CD4-positive, alpha-beta T cell treated with Interleukin-15 for 4 hours (primary cell): ENCODE measurements around the gene SOCS3.
A peak's percentile ranks its signal among the peaks of the same experiment; 100 is the strongest.
"Not testable (repeated sequence)": the region's sequence is repeated elsewhere in the genome, so short reads cannot be mapped to it uniquely, and the experiment has no call there.

Experiments
- DNase-seq: peaks from one replicate; pipeline ENCODE4 v3.0.0-alpha.2; 2020; ENCODE audit warnings: low spot score

SOCS3 gene

DNA sequence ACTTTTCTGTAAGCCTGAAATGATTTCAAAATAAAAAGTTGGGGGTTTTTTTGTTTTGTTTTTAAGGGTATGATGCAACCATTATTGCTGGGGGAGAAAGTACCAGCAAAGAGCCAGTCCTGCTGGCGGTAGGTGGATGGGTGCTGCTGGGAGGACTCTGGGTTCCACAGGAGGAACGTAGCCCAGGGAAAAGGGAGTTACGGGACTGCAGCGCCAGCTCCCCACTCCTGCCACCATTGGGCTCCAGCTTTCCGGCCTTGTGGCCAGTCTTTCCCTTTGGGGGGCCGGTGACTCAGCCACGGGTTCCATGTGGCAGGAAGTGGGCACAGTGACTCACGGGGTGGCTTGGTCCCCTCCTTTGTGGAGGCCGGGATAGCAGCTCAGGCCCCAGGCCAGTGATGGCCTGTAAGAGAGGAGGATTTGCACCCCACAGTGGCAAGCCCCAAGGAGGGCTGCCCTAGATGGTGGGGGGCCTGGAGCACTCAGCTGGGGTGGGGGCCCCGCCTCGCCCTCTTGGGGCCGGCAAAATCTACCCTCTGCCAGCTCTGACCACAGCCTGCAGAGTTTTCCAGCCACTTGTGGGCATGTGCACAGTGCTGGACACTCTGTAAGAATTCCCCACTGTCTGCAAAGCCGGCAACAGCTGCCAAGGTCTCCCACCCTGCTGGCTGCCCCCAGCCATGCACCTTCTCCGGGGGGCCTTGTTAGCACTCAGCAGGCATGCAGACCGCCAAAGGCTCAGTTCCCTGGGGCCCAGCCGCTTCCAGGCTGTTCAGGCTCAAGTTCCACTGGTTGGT lies 30.4 kb downstream of the SOCS3 start:
- DNase-seq, result peak; percentile 33

DNA sequence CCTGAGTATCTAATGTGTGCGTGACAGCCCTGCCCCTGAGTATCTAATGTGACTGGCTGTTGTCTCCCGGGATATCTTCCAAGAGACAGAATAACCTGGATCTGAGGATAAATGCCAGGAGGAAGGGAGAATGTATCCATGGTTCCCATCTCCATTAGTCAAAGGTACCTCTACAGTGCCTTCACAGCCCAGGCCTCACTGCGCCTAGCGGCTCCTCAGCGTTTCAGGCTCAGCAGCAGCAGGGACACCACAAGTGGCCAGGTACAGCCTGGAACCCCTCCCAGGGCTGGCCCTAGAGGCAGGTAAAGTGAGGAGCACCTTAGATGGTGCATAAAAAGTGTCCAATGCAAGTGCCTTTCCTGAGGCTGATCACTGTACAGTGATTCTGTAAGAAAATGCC lies 32.0 kb downstream of the SOCS3 start:
- DNase-seq, result no peak

DNA sequence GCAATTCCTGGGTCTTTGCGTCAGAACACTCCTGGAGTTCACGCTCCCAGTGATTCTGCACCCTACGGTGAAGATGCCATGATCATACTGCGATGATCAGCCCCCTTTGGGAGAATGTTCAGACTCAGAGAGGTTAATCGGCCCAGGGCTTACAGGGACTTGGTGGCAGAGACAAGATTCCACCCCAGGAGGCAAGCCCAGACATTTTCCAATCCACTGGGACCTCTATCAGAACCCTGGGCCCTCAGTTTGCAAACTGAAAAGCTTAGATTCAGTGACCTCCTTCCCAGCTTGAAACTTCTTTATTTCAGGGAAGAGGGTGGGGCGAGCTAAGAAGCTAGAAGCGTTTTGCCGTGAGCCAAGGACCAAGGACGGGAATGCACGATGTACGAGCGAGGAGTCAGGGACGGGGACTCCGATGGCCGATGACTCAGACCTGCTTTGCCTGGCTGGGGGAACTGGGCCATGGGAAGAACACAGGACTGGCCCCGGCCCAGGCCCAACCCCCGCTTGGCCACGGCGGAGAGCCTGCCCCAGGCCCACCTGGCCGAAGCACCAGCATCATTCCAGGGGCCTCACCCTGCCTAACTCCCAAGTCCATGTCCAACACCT lies 34.7 kb downstream of the SOCS3 start:
- no peak for DNase-seq

DNA sequence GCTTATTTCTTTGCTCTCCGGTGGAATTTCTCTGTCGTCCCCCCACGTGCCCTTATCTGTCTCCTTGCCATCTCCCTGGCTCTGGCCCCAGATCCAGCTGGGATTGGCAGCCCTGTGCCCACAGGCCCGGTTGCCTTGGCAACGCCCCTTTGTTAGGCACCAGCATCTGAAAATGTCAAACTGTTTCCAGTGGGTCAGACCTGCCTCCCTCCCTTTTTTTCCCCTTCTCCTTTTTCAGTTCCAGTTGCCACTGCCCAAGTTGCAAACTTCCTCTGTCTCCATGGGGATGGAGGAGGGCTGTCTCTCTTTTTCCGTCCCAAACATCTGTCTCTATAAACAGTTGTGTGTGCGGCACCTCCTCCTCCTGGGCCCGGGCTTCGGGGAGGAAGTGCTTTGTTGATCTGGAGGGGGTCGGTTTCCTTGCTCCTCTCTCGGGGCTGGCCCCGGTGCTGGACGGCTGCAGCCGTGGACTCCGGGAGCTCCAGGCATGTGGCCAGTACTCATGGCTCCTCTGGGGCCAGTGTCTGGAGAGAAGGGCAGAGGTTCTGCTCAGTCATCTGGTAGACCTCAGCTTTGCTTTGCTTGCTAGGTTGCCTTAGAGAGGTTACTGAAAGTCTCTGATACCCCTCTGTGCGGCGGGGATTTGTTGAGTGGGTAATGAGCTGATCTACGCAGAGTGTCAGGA lies 35.3 kb downstream of the SOCS3 start:
- DNase-seq, result peak; percentile 23

DNA sequence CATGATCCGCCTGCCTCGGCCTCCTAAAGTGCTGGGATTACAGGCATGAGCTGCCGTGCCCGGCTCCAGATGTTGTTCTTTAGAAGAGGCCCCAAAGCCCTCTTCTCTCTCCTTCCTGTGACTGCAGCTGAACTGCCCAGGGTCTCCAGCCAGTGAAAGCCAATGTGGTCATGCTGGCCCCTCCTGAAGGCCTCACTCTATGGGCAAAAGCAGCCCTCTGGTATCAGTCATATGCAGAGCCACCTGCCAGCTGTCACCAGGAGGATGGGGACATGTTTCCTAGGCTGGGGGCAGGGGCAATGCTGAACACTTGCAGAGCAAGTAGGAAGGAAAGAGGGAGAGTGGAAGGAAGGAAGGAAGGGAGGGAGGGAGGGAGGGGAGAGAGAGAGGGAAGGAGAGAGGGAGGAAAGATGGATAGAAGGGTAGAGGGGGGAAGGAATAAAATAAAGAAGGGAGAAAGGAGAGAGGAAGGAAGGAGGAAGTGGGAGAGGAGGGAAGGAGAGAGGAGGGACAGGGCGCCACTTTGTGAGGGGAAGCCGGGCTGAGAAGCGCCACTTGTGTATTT lies 36.0 kb downstream of the SOCS3 start:
- no peak for DNase-seq

DNA sequence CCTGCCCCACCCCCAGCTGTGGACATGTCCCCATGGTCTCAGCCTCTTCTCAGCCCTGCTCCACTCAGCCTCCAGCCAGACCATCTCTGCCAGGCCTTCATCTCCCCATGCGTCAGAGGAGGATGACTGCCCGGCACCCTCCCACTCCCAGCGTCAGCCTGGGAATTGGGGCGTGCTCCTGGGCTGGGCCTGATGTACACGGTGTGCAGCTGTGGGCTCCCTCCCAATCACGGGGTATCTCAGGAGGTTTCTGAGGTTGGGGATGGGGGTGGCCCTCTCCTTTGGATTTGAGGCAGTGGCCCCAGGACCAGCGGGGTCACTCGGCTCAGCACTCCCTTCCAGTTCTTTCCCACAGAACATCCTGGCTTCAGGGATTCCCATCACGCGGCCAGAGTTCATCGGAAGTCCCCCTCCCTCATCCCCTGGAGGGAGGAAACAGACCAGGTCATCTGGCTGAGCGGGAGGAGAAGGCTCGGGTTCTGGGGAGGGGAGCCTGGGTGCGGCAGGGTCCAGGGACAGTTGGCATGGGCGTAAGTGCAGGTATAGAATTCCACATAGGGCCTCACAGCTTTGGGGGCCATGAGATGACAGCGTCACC lies 36.9 kb downstream of the SOCS3 start:
- no peak for DNase-seq

DNA sequence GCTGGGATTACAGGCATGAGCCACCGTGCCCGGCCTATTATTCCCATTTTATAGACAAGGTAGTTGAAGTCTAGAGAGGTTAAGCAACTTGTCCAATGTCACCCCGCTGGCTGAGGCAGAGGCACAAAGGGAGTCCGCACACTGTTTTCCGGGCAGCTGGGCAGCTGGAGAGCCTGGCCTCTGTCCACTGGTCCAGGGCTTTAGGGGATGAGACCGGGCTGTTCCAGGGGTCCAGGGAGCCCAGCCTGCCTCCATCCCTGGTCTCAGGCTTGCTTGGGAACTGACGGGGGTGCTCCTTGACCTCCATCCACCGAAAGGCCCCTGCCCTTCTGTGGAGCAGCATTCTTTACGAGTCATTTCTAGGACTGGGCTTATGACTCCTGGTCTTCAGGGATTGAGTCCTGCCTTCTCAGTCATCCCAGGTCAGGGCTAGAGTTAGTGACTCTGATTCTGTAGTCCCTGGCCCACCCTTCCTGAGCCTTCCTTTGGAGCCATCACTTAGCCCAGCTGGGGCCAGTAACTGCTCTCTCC lies 37.5 kb downstream of the SOCS3 start:
- DNase-seq, result no peak

DNA sequence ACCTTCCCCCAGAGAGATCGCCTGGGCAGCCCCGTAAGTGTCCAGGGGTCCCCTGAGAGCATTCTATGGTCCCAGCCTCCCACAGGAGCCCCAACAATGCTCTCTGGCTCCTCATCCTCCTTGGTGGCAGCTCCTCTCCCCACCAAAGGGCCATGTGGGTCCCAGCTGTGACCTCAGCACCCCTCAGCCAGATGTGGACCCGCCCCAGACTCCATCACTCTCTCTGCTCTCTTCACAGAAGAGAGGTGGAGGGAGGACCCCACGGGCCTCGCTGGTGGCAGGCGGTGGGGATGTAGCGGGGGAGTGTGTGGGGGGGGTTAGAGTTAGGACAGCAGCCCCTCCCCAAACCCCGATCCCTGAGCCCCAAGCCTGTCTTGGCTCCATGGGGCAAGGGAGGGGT lies 41.0 kb downstream of the SOCS3 start:
- no peak for DNase-seq

DNA sequence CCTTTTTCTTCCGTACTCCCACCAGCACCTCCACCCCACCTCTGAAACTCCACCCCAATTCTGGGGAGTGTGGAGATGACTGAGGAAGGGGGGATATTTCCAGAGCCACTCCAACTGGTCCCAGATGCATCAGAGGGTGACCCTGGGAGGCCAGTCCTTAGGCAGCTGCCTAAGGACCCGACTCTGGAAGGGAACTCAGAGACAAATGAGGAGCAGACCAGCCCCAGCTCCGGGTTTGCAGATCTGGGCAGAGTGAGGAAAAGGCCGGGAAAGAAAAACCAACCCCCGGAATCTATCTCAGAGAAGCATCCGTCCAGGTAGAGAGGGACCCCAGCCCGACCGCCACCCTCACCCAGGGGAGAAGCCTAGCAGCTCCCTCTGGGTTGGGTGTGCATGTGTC lies 41.5 kb downstream of the SOCS3 start:
- DNase-seq, result no peak

DNA sequence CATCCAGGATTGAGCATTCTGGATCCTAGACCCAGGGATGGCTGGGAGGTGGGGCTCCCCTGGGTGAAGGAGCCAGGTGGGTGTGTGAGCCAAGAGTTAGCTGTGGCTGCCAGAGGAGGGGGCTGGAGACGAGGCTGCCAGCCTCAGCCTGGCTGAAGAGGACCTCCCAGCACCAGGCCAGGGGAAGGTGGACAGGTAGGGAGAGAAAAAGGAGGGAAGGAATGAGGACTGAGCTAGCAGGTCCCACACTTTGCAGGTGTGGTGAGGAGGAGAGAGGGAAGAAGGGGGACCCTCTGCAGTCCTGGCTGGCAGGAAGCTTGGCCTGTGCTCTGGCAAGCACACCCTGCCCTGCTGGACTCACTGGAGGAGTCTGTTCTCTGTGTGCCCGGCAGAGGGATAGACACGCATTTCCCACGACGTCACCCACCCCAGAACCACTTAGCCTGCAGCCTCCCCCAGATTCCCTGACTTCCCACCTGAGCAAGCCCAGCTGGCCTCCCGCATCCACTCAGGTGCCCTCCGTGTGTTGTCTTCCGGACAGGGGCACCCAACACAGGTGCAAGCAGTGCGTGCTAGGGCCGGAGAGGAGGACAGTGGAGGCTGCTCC lies 42.0 kb downstream of the SOCS3 start:
- no peak for DNase-seq

DNA sequence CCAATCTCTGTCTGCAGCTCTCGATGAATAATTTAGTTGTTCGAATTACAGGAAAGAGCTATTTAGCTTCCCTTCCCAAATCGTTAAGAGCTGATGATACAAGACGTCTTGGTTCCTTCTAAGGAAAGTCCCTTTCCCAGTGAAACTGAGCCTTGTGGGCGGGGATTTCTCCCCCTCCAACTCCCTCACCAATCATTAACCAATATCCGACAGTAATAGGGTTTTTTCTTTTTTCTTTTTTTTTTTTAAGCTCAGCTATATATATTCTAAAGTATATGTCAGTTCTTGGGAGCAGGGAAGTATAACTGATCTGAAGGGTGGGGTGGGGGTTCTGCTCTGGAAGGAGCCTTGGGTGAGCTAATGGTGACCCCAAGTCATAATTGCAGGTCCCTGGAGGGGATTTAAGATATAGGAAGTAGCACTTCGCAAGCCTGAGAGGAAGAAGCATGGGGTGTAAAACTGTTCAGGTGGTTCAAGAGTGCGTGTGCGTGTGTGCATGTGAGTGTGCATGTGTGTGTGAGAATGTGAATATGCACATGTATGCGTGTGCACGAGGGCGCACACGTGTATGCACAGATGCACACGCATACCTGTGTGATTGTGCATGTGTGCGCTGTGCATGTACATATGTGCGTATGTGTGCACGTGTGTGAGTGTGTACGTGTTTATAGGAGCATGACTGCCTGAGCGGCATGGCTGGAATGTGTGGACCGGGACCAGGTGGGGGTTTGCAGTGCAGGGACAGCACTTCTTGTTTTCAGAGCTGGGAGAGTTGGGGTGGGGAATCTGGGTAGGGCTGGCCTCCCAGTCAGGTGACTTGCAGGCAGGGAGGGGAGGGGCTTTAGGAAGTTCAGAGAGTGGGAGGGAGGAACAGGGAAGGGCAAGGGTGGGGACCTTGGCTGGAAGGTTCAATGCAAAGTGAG lies 42.7 kb downstream of the SOCS3 start:
- DNase-seq, result no peak

DNA sequence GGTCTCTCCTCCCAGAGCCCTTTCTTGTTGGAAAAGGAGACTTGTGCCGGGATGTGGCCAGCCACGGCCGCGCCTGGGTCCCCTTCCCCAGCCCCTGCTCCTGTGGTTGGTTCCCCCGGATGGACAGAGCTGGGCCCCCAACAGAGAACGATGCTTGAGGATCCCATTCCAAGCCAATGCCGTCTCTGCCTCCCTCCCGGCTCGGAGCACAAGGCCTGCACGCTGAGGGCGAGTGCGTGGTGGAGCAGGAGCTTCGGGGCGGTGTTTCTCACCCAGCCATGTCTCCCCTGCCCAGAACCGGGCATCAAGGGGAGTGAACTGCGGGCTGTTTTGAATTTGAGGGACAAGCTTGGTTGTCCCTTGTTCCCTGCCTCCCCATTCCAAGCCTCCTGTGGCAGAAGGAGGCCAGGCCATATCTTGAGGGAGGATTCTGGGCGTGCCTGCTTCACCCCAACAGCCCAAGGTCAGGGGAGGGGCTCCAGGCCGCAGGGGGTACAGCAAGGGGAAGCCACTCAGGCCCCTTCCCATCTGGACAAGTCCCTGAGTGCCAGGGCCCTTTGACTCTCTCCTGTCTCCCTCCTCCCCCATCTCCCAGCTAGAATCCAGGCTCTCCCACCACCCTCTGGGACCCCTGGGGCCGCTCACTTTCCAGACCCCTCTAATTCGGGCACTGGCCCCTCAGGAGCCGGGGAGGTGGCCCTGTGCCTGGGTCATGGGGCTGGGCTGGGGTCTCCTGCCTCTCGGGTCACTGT lies 43.6 kb downstream of the SOCS3 start:
- no peak for DNase-seq

DNA sequence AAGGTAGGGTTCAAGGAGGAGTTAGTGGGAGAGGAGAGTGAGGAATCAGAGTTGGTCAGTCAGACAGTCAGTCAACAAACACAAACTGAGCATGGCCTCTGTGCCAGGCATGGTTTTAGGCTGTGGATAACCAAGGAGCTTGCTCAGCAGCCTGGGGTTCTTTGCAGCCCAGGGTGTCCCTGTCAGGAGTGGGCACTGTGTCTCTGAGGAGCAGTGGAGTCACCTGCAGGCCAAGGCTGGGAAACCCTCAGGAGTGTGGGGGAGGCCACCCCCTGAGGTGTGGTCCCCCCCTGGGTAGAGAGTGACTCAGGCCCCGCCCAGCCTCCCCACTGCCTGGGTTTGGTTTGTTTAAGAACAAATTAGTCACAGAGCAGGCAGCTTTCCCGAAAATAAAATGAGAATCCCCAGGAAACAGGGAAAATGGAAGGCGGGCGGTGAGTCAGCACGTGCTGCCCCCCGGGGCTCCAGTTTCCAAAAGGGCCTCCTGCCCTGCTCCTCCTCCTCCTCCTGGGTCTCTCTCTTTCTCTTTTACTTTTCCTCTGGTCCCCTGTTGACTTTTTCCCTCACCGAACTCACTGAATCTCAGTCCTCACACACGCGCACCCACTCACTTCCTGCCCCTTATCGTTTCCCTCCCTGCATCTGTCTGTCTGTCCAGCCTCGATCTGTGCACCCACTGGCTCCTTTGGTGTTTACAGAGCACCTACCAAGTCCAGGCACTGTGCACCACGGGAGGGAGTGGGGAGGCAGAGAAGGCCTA lies 44.3 kb downstream of the SOCS3 start:
- DNase-seq, result peak; percentile 43

DNA sequence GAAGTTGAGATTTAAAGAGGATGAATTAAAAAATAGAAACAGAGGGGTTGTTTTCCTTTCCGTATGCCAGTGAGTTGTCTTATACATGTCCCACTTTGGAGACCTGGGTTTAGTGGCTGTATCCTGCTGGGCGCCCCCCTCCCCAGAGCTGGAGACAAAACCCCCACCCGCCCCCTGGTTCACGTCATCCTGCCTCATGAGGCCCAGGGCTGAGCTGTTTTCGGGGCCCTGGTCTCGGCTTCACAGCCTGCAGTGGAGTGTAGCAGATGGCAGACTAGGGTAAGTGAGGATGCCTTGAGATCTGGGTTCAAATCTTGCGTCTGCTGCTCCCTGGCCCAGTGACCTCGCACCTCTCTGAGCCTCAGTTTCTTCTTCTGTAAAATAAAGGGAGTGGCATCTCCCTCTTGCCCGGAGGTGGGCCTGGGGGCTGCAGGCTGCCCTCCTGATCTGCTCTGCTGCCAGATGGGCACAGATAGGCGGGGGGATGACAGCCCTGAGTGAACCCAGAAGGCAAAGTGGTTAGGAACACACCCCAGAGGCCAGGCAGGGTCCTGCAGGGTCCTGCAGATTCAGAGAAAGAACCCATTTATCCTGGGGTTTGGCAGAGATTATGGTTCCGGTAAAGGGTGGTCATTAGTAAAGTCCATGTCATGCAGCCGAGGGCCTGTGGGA lies 45.1 kb downstream of the SOCS3 start:
- DNase-seq, result no peak

DNA sequence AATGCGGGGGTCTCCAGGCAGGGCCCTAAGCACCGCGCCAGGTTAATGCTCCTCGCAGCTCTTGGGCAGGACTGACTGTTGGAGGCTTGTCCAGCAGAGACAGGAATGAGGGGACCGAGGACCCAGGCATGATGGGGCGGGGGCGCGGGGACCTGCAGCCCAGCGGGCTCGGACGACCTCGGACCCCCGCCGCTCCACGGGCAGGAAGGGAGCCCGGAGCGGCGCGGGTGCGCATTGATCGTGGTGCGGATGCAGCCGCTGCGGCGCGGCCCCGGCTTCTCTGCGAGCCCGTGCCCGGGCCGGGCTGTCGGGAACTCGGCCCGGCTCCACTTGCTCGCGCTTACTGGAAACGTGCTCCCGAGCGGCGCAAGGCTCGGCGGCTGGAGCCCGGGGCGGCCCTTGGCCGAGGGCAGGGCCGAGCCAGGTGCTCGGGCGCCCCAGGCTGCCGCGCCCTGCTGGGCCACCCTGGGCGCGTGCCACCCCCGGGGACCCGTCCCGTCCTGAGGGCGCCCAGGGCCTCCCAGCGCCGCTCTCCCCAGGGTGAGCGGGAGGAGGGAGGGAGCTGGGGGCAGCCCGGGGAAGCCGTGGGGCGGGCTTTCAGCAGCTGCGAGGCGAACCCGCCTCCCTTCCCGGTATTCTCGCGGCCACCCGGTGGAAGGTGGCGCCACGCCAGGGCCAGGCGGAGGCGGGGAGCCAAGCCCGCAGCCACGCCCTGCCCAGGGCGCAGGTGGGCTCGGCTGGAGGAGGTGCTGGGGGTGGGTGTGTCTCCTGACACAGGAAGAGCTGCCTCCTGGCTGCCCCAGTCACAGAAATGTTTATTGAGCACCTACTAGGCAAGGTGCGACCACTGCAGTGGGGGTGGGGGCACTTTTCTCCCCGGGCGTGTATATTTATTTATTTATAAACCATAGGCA lies 45.9 kb downstream of the SOCS3 start:
- DNase-seq, result peak; percentile 69

DNA sequence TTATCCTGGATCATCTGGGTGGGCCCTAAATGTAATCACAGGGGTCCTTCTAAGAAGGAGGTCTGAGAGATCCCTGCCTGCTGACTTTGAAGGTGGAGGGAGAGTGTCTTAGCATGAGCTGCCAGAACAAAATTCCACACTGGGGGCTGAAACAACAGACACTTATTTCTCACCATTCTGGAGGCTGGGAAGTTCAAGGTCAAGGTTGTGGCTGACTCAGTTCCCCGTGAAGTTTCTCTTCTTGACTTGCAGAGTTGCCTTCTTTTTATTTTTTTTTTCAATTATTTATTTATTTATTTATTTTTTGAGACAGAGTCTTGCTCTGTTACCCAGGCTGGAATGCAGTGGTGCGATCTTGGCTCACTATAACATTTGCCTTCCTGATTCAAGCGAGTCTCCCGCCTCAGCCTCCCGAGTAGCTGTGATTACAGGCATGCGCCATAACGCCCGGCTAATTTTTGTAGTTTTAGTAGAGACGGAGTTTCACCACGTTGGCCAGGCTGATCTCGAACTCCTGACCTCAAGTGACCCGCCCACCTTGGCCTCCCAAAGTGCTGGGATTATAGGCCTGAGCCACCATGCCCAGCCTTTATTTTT lies 50.1 kb downstream of the SOCS3 start:
- DNase-seq, result not testable (repeated sequence)
